GM18873 (cell line): ENCODE results near the gene HBM.
"Not testable (repeated sequence)": the region's sequence is repeated elsewhere in the genome, so short reads cannot be mapped to it uniquely, and the experiment has no call there.

Source experiments
- ATAC-seq: cut with Tn5 transposase; IDR thresholded peaks from one replicate; pipeline ENCODE4 v1.9.1; 2021; ENCODE audit warnings: mild to moderate bottlenecking, moderate library complexity, moderate number of reproducible peaks; ENCODE audit not compliant: unreplicated experiment, low FRiP score

The HBM gene

DNA sequence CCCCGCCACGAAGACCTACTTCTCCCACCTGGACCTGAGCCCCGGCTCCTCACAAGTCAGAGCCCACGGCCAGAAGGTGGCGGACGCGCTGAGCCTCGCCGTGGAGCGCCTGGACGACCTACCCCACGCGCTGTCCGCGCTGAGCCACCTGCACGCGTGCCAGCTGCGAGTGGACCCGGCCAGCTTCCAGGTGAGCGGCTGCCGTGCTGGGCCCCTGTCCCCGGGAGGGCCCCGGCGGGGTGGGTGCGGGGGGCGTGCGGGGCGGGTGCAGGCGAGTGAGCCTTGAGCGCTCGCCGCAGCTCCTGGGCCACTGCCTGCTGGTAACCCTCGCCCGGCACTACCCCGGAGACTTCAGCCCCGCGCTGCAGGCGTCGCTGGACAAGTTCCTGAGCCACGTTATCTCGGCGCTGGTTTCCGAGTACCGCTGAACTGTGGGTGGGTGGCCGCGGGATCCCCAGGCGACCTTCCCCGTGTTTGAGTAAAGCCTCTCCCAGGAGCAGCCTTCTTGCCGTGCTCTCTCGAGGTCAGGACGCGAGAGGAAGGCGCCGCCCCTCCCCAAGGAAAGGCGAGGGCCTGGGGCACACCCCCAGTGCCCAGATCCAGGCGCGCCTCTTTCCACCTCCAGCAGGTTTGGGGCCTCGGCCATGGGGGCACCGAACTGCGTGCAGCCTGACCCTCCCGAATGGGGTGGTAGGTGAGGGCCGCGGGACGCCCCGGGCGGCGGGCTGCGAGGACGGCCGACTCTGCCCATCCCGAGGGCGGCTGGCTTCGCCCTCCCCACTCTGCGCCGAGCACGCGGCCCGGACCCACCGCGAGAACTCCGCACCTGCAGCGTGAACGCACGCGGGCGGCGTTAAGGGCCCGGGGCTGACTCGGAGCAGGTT, 15.1 kb downstream of the HBM start:
- no peak for ATAC-seq

- ATAC-seq, result no peak
These were observed 15.8 kb downstream of the HBM start for GRCh38 chr16:181565-182021.

DNA sequence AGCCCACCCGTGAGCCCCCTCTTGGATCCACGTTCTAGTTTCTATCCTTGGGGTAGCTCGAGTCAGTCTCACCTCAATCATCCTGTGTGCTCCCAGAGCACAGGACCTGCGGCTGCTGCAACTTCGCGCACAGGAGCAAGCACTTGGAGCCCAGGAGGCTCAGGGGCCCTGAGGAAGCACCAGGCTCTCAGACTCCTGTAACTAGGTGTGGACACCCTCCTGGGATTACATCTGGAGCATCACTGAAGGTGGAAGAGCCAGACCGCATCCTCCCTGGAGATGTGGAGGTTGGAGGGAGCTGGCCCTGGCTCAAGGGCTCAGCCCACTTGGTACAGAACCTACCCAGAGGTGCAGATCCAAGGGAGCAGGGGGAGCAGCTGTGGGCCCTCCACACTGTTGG, 17.2 kb downstream of the HBM start:
- ATAC-seq, result no peak

DNA sequence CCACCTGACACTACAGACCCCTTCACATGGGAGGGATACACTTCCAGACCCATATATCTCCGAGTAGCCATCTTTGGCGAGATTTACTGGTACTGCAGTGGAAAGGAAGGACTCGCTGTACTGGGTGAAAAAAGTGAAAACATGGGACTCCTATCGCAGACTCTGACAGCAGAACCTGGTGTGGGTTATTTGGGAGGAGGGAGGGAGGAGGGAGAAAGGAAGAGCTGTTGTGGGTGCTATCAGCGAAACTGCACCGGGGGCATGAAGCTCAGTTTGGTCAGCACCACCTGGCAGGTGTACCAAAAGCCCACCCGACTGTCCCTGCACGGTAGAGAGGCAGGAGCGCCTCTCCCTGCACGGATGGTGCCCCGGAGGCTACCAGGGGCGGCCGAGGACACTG, 19.4 kb downstream of the HBM start:
- ATAC-seq, result no peak

GRCh38 chr16:185691-186090, 19.9 kb downstream of the HBM start:
- no peak for ATAC-seq

DNA sequence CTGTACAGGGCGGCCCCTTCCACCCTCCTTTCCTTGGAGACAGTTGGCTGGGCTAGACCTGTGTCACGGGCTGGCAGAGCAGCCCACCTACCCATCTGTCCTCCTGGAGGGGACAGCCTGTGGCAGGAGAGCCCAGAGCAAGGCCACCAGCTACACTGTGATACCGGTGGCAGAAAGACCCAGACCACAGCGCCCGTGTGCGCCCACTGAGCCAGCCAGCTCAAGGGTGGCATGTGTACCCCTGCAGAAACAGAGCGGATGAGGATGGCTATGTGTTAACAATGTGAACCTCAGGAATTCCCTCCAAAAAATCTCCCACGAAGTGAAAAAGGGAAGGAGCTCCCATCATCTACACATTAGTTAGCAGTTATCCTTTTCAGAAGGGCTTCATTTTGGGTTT, 21.6 kb downstream of the HBM start:
- no peak for ATAC-seq

GRCh38 chr16:188674-189073, 22.9 kb downstream of the HBM start:
- no peak for ATAC-seq

DNA sequence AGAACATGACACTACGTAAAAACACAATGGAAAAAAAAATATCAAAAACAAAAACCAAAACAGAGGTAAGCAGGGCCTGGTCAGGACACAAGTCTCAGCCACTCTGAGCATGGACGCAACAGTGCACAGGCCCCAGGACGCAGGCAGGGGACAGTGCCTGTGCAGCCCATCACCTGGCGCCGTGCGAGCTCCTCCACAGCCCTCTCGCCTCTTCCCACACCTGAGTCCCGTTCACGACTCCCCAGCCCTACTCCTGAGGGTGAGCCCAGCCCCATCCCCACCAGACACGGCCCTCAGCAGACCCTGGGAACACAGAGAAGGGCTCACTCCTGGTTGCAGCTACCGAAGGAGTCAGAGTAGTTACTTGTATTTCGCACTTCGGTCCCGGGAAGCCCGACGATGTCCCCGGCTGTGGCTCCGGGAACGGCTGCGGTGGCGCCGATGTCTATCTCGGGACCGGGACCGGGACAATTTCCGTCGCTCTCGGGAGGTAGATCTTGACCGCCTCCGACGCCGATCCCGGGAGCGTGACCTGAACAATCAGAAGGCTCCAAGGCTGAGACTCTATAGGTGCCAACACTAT, 23.9 kb downstream of the HBM start:
- no peak for ATAC-seq

- no peak for ATAC-seq
These were observed 26.1 kb downstream of the HBM start for GRCh38 chr16:191831-192230.

DNA sequence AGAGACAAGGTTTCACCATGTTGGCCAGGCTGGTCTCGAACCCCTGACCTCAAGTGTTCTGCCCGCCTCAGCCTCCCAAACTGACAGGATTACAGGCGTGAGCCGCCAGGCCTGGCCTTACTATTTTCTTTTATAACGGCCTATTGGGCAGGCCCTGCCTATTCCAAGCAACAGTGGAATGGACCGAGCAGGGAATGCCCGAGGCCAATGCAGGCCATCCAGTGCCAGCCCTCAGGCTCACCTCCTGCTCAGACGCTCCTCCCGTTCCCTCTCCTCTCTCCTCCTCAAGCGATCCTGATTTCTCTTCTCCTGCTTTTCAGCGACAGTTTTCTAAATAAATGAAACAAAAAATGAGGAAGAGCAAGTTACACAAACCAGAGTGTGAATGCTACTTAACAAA, 26.9 kb downstream of the HBM start:
- ATAC-seq, result no peak

DNA sequence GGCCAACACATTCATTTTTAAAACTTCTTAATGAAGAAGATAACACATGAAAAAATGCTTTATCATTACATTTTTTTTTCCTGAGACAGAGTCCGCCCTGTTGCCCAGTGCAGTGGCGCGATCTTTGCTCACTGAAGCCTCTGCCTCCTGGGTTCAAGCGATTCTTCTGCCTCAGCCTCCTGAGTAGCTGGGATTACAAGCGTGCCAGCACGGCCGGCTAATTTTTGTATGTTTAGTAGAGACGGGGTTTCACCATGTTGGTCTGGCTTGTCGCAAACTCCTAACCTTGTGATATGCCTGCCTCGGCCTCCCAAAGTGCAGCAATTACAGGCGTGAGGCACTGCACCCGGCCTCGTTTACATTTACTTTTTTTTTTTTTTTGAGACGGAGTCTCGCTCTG, 27.7 kb downstream of the HBM start:
- ATAC-seq, result no peak

GRCh38 chr16:194516-194915, 28.7 kb downstream of the HBM start:
- ATAC-seq, result no peak

DNA sequence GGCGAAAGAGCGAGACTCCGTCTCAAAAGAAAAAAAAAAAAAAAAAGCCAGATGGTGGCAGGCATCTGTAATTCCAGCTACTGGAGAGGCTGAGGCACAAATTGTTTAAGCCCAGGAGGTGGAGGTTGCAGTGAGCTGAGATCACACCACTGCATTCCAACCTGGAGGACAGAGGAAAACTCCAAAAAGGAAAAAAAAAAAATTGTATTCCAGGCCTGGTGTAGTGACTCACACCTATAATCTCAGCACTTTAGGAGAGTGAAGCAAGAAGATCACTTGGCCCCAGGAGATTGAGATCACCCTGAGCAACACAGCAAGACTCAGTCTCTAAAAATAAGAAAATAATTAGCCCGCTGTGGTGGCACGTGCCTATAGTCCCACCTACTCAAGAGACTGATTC, 34.6 kb downstream of the HBM start:
- ATAC-seq, result no peak

GRCh38 chr16:203246-203645, 37.5 kb downstream of the HBM start:
- no peak for ATAC-seq

DNA sequence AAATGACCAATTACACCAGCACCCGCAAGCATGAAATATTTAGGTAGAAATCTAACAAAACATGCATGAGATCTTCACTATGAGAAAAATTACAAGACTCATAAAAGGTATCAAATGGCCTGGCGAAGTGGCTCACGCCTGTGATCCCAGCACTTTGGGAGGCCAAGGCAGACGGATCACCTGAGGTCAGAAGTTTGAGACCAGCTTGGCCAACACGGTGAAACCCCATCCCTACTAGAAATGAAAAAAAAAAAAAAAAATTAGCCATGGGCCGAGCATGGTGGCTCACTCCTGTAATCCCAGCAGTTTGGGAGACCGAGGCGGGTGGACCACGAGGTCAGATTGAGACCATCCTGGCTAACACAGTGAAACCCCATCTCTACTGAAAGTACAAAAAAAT, 38.3 kb downstream of the HBM start:
- ATAC-seq, result not testable (repeated sequence)

DNA sequence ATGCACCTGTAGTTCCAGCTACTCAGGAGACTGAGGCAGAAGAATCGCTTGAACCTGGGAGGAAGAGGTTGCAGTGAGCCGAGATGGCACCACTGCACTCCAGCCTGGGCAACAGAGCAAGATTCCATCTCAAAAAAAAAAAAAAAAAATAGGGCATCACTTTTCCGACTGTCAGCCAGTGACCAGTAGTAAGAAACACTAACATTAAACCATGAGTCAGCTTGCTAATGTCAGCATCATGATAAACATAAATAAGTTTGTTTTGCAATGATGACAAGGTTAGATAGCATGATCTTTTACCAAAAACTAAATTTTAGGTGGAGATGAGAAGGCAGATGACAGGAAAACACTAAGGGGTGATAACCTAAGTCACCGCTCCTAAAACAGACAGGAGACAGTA, 43.6 kb downstream of the HBM start:
- not testable (repeated sequence) for ATAC-seq

DNA sequence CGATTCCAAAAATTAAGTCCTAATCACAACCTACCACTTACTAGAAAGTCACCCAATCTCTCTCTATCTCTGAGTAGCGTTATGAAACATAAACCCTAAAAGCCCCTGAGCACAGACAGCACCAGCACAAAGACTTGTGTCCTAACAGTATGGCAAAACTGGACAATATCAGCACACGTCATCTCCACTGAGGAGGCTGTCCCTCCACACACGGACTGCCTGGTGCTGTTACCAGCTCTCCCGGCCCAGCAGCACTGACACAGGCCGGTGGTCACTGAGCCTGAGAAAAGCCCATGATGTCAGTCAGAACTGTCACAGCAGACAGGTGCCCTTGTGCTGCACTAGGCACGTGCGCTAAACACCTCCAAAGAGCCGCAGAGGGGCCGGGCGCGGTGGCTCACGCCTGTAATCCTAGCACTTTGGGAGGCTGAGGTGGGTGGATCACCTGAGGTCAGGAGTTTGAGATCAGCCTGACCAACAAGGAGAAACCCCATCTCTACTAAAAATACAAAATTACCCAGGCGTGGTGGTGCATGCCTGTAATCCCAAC, 45.9 kb downstream of the HBM start:
- not testable (repeated sequence) for ATAC-seq

DNA sequence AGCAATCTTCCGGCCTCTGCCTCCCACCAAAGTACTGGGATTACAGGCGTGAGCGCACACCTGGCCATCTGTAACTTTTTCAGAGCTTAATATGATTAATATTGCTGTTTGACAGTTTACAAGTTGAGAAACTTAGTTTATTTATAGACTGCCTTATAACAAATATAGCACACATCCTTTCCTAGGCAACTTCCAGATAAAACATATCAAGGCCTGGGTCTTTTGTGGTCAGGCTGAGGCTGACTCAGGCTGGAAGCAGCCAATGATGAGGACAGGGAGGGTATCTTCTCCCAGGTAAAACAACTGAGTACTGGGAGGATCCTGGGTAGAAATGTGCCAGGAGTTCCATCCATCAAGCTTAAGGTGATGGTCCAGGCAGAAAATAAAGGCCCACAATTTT, 47.2 kb downstream of the HBM start:
- ATAC-seq, result no peak
